Skeletal muscle tissue (tissue), 4 donors: ENCODE results near the gene LTB. TPM values are rescaled to one million over a fixed set of nuclear protein-coding genes. Genes with fewer than 3 reads are reported as not detected.

Source experiments
- H3K27ac ChIP-seq: one replicate; pipeline ENCODE4 v1.7.0; 2013; ENCODE audit warnings: mild to moderate bottlenecking, low read depth, low read length, inconsistent platforms
- H3K27me3 ChIP-seq, 3 donors: one replicate each; pipeline ENCODE4 v1.7.0; 2013; ENCODE audit warnings: low read length in 3 of 3; ENCODE audit not compliant: control insufficient read depth in 3 of 3, insufficient read depth in 3 of 3
- H3K36me3 ChIP-seq, 3 donors: one replicate each; pipeline ENCODE4 v1.7.0; 2013; ENCODE audit warnings: low read length in 3 of 3; ENCODE audit not compliant: control insufficient read depth in 3 of 3, insufficient read depth in 3 of 3
- H3K4me1 ChIP-seq, 3 donors: one replicate each; pipeline ENCODE4 v1.7.0; 2013; ENCODE audit warnings: low read length in 3 of 3, mild to moderate bottlenecking in 3 of 3; ENCODE audit not compliant: control insufficient read depth in 3 of 3, insufficient read depth in 3 of 3
- H3K4me3 ChIP-seq, 3 donors: one replicate each; pipeline ENCODE4 v1.7.0; 2013; ENCODE audit warnings: low read length in 3 of 3
- H3K9ac ChIP-seq, 3 donors: one replicate each; pipeline ENCODE4 v1.7.0; 2013; ENCODE audit warnings: low read length in 3 of 3, mild to moderate bottlenecking in 3 of 3, moderate library complexity in 2 of 3, low read depth in 1 of 3
- H3K9me3 ChIP-seq, 3 donors: one replicate each; pipeline ENCODE4 v1.7.0; 2013; ENCODE audit warnings: low read length in 3 of 3; ENCODE audit not compliant: control insufficient read depth in 3 of 3
- total RNA-seq: library from RNA; depleted of rRNA; stranded (reverse); fragments of >200 nt; gene quantifications from one replicate; pipeline ENCODE4 v1.2.3, GENCODE V29; 2014
- donor health status: Osteomylitis.

LTB gene
- total RNA-seq, 1 donor from 2014 or later: 2.1 TPM

- Histone ChIP-seq H3K4me1 (peaks cover 29 to 45% (median 30%) of the 10 kb centered on the region in 3 donors), H3K27ac (peak overlapping the region; percentile 96), H3K4me3 (peak overlapping the region; percentile 84 to 99 (median 98)), H3K9ac (peak overlapping the region; percentile 97 to 99 (median 99)), H3K9me3 (no peaks in the 10 kb centered on the region), H3K36me3 (peaks cover 33 to 38% (median 35%) of the 10 kb centered on the region in 3 donors), H3K27me3 (no peaks in the 10 kb centered on the region)
Observed at GRCh38 chr6:31541059-31541657, 41.1 kb downstream of the LTB start.

- Histone ChIP-seq H3K27ac (peak overlapping the region; percentile 96), H3K4me1 (peaks cover 28 to 41% (median 28%) of the 10 kb centered on the region in 3 donors), H3K9me3 (no peaks in the 10 kb centered on the region), H3K9ac (peak overlapping the region; percentile 97 to 99 (median 99)), H3K36me3 (peaks cover 38 to 43% (median 40%) of the 10 kb centered on the region in 3 donors), H3K4me3 (peak overlapping the region; percentile 84 to 99 (median 98)), H3K27me3 (no peaks in the 10 kb centered on the region)
Observed at GRCh38 chr6:31540640-31541039, 41.6 kb downstream of the LTB start.

- no peaks in the 10 kb centered on the region for H3K9me3 ChIP-seq
- H3K4me1 ChIP-seq: peaks cover 28 to 41% (median 28%) of the 10 kb centered on the region in 3 donors
- no peaks in the 10 kb centered on the region for H3K27me3 ChIP-seq
- H3K36me3 ChIP-seq: peaks cover 55 to 60% (median 58%) of the 10 kb centered on the region in 3 donors
- no peak overlapping the region for H3K27ac ChIP-seq
- peak overlapping the region; percentile 97 to 99 (median 99) for H3K9ac ChIP-seq
- H3K4me3 ChIP-seq: peak overlapping the region in 1 of 3 donors; percentile 4
Observed at GRCh38 chr6:31538805-31539400, 43.3 kb downstream of the LTB start.

- Histone ChIP-seq H3K27me3 (no peaks in the 10 kb centered on the region), H3K4me1 (peaks cover 22 to 23% (median 22%) of the 10 kb centered on the region in 3 donors), H3K36me3 (peaks cover 76 to 88% (median 82%) of the 10 kb centered on the region in 3 donors), H3K9me3 (no peaks in the 10 kb centered on the region), H3K4me3 (no peak overlapping the region), H3K27ac (no peak overlapping the region), H3K9ac (peak overlapping the region in 1 of 3 donors; percentile 15)
Observed at GRCh38 chr6:31535538-31536324, 46.5 kb downstream of the LTB start.

GRCh38 chr6:31534521-31535040 lies 47.6 kb downstream of the LTB start:
- Histone ChIP-seq H3K27ac (no peak overlapping the region), H3K9ac (no peak overlapping the region), H3K36me3 (peaks cover 79 to 90% (median 84%) of the 10 kb centered on the region in 3 donors), H3K9me3 (no peaks in the 10 kb centered on the region), H3K4me3 (no peak overlapping the region), H3K27me3 (no peaks in the 10 kb centered on the region), H3K4me1 (peaks cover 11% of the 10 kb centered on the region in 3 donors)

- H3K9ac ChIP-seq: no peak overlapping the region
- no peak overlapping the region for H3K27ac ChIP-seq
- no peaks in the 10 kb centered on the region for H3K27me3 ChIP-seq
- no peaks in the 10 kb centered on the region for H3K9me3 ChIP-seq
- H3K4me1 ChIP-seq: peaks cover 5% of the 10 kb centered on the region in 3 donors
- peaks cover 77 to 86% (median 82%) of the 10 kb centered on the region in 3 donors for H3K36me3 ChIP-seq
- H3K4me3 ChIP-seq: no peak overlapping the region
Observed at GRCh38 chr6:31534011-31534410, 48.2 kb downstream of the LTB start.

GRCh38 chr6:31533455-31533841 lies 48.8 kb downstream of the LTB start:
- Histone ChIP-seq H3K9ac (no peak overlapping the region), H3K27me3 (no peaks in the 10 kb centered on the region), H3K4me3 (no peak overlapping the region), H3K4me1 (peaks cover under 1 to 2% (median under 1%) of the 10 kb centered on the region in 3 donors), H3K9me3 (no peaks in the 10 kb centered on the region), H3K27ac (no peak overlapping the region), H3K36me3 (peaks cover 72 to 81% (median 76%) of the 10 kb centered on the region in 3 donors)

GRCh38 chr6:31532644-31533454 lies 49.4 kb downstream of the LTB start:
- Histone ChIP-seq H3K27ac (no peak overlapping the region), H3K4me3 (no peak overlapping the region), H3K9ac (no peak overlapping the region), H3K4me1 (peaks cover 3 to 4% (median 4%) of the 10 kb centered on the region in 3 donors), H3K36me3 (peaks cover 66 to 75% (median 70%) of the 10 kb centered on the region in 3 donors), H3K27me3 (no peaks in the 10 kb centered on the region), H3K9me3 (no peaks in the 10 kb centered on the region)
